Measurements from ENCODE around the gene ANKH.

Gene ANKH

DNA sequence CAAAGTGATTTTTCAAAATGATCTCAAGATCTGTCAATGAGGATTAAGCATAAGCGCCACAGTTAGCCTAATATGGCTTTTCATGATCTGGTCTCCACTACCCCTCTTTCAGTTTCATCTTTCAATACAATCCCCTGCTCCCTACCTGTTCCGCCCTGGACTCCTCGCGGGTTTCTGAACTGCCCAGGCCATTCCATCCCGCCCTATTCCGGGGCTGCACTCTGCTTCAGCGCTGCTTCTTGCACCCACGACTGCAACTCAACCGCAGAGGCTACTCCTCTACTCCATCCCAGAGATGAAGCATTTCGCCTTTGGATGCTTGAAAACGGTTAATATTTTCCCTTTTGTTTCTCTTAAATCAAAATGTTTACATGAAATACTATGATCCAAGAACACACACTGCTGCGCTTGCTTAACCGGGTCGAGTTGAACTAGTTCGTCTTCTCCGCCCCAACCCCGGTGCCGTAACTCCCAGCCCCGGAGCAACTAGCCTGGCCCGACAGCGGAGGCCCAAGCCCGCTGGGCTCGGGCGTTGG, 207.8 kb downstream of the ANKH start:
- no peak for DNase-seq (ENCODE audit: low read depth)

DNA sequence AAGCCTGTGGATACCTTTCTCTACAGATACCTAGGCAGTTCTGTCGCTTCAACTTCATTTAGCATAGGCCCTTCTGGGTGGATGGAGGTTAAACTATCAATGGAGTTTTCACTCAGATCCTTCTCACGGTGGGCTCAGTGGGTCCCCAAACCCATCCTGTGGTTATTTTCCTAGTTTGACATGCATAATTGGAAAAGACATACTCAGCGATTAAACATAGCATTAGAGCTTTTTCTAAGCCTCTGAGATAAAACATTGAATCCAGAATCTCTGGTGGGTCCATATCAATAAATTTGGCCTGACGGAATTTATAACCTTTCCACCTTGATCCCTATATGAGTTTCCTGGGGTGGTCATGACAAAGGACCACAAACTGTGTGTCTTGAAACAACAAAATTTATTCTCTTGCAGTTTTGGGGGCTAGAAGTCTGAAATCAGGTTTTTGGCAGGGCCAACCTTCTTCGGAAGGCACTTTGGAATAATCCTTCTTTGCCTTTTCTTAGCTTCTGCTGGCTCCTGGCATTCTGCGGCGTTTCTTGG, 208.8 kb downstream of the ANKH start:
- DNase-seq (ENCODE audit: low read depth) = no peak

DNA sequence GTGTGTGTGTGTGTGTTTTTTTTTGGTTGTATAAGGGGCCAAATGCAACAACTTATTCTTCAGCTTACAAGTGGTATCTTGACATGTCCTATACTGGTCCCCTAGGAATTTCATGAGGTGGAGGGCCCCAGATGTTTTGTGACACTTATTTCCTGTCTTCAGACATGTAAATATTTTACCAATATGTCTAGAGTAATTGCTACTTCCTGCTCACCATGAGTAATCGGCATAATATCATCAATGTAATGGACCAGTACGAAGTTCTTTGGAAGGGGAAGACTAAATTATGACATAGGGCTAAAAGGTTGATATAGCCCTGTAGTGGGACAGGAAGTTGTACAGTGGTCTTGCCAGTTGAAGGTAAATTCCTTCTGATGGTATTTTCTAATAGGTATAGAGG, 210.7 kb downstream of the ANKH start:
- no peak for DNase-seq (ENCODE audit: low read depth)

DNA sequence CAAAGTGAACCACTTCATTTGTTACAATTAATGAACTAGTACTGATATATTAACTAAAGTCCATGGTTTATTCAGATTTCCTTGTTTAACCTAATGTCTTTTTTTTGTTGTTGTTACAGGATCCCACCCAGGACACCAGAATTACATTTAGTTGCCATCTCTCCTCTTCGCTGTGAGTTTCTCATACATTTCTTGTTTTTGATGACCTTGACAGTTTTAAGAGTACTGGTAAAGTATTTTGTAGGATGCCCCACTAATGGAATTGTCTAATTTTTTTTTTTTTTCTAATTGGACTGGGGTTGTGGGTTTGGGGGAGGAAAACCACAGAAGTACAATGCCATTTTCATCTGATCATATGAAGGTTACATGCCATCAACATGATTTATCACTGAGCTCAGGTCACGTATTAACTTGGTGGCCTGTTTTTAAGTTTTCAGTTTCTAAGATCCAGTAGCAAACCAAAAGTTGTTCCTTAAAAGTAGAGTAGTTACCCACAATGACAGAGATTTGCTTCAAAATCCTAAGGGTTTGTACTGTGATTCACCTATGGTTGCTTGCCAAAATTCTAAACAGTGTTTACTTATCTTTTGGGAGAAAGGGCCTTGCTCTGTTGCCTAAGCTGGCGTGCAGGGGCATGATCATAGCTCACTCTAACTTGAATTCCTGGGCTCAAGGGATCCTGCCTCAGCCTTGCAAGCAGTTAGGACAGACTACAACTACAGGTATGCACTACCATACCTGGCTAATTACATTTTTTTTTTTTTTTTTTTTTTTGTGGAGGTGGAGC, 211.6 kb downstream of the ANKH start:
- no peak for DNase-seq (ENCODE audit: low read depth)

DNA sequence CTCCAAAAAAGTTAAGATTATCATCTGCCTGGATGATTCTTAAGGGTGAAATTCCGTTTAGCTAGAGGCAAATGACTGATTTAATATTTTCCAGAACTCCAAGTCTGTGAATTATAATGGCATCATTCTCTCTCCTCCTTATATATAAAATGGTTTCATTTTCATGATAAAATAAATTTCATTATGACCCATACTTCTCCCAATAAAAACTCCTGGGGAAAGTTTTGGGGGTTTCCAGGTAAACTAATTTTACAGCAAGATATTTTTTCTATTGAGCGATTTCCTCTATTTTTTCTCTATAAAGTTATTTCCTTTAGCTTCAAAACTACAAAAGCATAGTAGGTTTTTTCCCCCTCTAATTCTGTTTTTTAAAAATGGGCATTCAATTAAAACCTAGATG, 214.7 kb downstream of the ANKH start:
- DNase-seq (ENCODE audit: low read depth) = no peak

DNA sequence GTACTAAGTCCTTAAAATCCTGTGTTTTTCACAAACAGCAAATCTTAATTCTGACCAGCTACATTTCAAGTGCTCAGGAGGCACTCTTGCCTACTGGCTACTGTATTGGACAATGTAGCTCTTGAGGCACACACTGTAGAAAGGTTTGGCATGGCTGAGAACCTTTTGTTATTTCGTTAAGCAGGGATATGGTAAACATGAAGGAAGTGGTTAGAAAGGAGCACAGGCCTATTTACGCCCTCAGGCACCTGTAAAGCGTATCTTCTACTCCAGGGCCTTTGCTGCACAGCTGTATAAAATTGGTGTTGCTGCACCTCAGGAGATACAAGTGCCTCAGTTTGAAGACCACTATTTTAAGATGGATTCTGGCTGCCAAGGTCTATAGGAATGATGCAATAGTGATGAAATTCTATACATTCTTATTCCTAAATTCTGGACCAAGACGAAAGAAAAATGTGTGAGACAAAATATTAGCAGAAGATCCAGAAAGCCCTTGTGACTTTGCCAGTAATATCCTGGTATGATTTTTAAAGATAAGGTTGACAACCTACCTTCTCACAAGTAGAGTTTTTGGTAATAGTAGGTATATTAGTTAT, 216.3 kb downstream of the ANKH start:
- no peak for DNase-seq (ENCODE audit: low read depth)

Data from stimulated activated CD8-positive, alpha-beta memory T cell treated with anti-CD3 and anti-CD28 coated beads, Interleukin-15, amount 100 ng/mL, for 24 hours (primary cell).